ENCODE data around the gene KCNJ2. TPM values are rescaled to one million over a fixed set of nuclear protein-coding genes. Genes with fewer than 3 reads are reported as not detected.

The KCNJ2 gene
- total RNA-seq, 4 donors from 2014 or later: 7.3 to 18.9 (median 10.6) TPM

DNA sequence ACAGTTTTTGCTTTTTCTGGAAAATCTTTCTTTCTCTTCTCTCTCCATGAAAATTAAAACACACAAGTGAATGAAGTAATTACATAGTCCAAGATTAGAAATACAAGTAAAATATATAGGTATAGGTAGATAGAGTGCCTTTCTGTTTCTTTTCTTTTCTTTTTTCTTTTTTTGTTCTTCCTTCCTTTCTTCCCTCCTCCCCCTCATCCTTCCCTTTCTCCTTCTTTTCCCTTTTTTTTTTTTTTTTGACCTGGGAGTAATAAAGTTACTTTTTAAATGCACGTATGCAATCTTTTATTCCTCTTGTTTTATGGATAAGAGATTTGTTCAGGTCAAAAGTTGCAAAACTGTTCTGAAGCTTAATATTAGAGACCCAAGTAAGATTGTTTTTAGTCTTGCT, 34.6 kb upstream of the KCNJ2 start:
- ATAC-seq: no peak
- H3K4me1 ChIP-seq: peaks cover 30 to 34% of the 10 kb centered on the region in 2 donors
- intact Hi-C loops (cut with DNase I; ENCODE audit: low total_unique reads): loop anchor here (5.0 to 10.0 kb wide), 3 partner anchors 82 to 400 kb away; no protein-coding TSS in a partner anchor
- H3K4me3 ChIP-seq: no peak overlapping the region
- no peak for TF ChIP-seq POLR2A (IDR thresholded peaks at IDR 0.05)
- TF ChIP-seq CTCF (IDR thresholded peaks at IDR 0.05 in 4 of 5, conservative IDR thresholded peaks at IDR 0.05 in 1 of 5): no peak
- no peaks in the 10 kb centered on the region for H3K36me3 ChIP-seq
- in situ Hi-C loops (cut with MboI; ENCODE audit: low sequenced_read_pairs in 4 of 4): loop anchor here in 2 of 4 donors (25.0 kb wide), 2 partner anchors 397 to 797 kb away; partner anchors contain the start of gene ABCA5 (in 1 of the 2)
- H3K27me3 ChIP-seq: no peaks in the 10 kb centered on the region
- DNase-seq: no peak
- no peaks in the 10 kb centered on the region for H3K9me3 ChIP-seq
- no peak overlapping the region for H3K27ac ChIP-seq

DNA sequence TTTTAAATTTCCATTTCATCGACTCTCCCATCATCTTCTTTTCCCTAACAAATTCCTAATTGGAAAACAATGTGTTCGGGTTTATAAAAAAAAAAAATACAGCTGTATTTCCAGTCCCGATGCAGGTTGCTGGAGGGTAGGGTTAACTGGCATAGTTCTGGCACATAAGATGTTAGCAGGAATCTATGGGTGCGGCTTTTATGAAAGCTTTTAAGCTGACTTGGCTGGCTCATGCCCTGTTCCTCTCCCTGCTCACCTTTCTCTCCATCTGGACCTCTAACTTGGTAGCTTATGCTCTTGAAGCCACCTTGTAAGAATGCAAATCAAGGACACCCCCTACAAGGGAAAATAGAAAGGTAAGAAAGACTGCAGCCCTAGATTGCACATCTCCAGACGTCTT, 33.2 kb upstream of the KCNJ2 start:
- H3K27me3 ChIP-seq: no peaks in the 10 kb centered on the region
- H3K36me3 ChIP-seq: no peaks in the 10 kb centered on the region
- H3K9me3 ChIP-seq: no peaks in the 10 kb centered on the region
- in situ Hi-C loops (cut with MboI; ENCODE audit: low sequenced_read_pairs in 4 of 4): loop anchor here in 2 of 4 donors (25.0 kb wide), 2 partner anchors 399 to 799 kb away; partner anchors contain the start of gene ABCA5 (in 1 of the 2)
- DNase-seq (no peak), ATAC-seq (no peak)
- H3K4me1 ChIP-seq: peaks cover 23 to 29% of the 10 kb centered on the region in 2 donors
- H3K4me3 ChIP-seq: no peak overlapping the region
- TF ChIP-seq CTCF (IDR thresholded peaks at IDR 0.05 in 4 of 5, conservative IDR thresholded peaks at IDR 0.05 in 1 of 5) (no peak), POLR2A (IDR thresholded peaks at IDR 0.05) (no peak)
- intact Hi-C loops (cut with DNase I; ENCODE audit: low total_unique reads): loop anchor here (5.0 to 10.0 kb wide), 3 partner anchors 84 to 401 kb away; no protein-coding TSS in a partner anchor
- peak overlapping the region; percentile 91 to 98 (median 93) for H3K27ac ChIP-seq

GRCh38 chr17:70137451-70138230, 31.7 kb upstream of the KCNJ2 start:
- Histone ChIP-seq H3K27me3 (no peaks in the 10 kb centered on the region), H3K4me1 (peaks cover 19 to 23% of the 10 kb centered on the region in 2 donors), H3K36me3 (no peaks in the 10 kb centered on the region), H3K27ac (peak overlapping the region; percentile 91 to 98 (median 93)), H3K9me3 (no peaks in the 10 kb centered on the region), H3K4me3 (peak overlapping the region; percentile 51 to 59 (median 54))
- in situ Hi-C loops (cut with MboI; ENCODE audit: low sequenced_read_pairs in 4 of 4): loop anchor here in 2 of 4 donors (25.0 kb wide), 2 partner anchors 400 to 800 kb away; partner anchors contain the start of gene ABCA5 (in 1 of the 2)
- peak; percentile 97 for ATAC-seq
- intact Hi-C loops (cut with DNase I; ENCODE audit: low total_unique reads): loop anchor here (1.0 to 10.0 kb wide), 4 partner anchors 32 to 403 kb away; partner anchors contain the start of gene KCNJ2
- TF ChIP-seq CTCF (IDR thresholded peaks at IDR 0.05 in 4 of 5, conservative IDR thresholded peaks at IDR 0.05 in 1 of 5) (no peak), POLR2A (IDR thresholded peaks at IDR 0.05) (peak; percentile 63 to 88)
- peak; percentile 89 to 94 for DNase-seq

DNA sequence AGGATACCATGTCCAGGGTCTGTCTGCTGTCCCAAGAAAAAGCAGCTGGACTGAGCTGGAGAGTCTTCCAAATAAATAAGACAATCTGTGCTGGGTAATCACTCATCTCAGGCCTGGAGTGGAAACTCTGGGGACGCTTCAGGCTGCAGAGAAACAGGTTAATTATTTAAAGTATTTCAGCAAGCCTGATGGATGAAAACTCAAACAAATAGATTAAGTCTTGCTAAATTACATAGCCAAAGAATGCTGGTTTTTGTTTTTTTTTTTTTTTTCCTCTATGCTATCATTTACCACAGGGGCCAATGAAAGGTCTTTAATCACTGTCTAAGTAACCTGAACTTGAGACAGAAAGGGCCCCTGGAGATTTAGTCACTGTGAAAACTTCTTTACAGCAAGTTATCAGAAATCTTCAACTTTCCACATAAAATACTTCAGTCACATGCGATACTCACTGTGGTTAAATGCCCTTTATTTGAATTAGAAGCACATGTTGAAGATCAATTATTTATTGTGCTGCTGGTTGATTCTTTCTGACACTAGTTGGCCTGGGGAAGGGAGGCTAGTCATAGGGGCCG, 31.0 kb upstream of the KCNJ2 start:
- Histone ChIP-seq H3K4me3 (no peak overlapping the region), H3K36me3 (no peaks in the 10 kb centered on the region), H3K27me3 (no peaks in the 10 kb centered on the region), H3K9me3 (no peaks in the 10 kb centered on the region), H3K27ac (peak overlapping the region; percentile 91 to 98 (median 93)), H3K4me1 (peaks cover 19 to 23% of the 10 kb centered on the region in 2 donors)
- in situ Hi-C loops (cut with MboI; ENCODE audit: low sequenced_read_pairs in 4 of 4): loop anchor here in 2 of 4 donors (25.0 kb wide), 2 partner anchors 401 to 801 kb away; partner anchors contain the start of gene ABCA5 (in 1 of the 2)
- DNase-seq: peak; percentile 17 to 25
- intact Hi-C loops (cut with DNase I; ENCODE audit: low total_unique reads): loop anchor here (5.0 to 10.0 kb wide), 3 partner anchors 86 to 404 kb away; no protein-coding TSS in a partner anchor
- peak; percentile 43 to 70 for ATAC-seq
- no peak for TF ChIP-seq CTCF (IDR thresholded peaks at IDR 0.05 in 4 of 5, conservative IDR thresholded peaks at IDR 0.05 in 1 of 5)
- TF ChIP-seq POLR2A (IDR thresholded peaks at IDR 0.05): no peak

Data from gastrocnemius medialis (tissue), 4 donors.